Measurements from ENCODE around the gene WWOX. TPM values are rescaled to one million over a fixed set of nuclear protein-coding genes. Genes with fewer than 3 reads are reported as not detected.

The WWOX gene
- total and polyA plus RNA-seq, 2 donors (not counting 1 experiment from before 2014, with no cell fraction given), result 10.5 to 42.3 TPM

DNA sequence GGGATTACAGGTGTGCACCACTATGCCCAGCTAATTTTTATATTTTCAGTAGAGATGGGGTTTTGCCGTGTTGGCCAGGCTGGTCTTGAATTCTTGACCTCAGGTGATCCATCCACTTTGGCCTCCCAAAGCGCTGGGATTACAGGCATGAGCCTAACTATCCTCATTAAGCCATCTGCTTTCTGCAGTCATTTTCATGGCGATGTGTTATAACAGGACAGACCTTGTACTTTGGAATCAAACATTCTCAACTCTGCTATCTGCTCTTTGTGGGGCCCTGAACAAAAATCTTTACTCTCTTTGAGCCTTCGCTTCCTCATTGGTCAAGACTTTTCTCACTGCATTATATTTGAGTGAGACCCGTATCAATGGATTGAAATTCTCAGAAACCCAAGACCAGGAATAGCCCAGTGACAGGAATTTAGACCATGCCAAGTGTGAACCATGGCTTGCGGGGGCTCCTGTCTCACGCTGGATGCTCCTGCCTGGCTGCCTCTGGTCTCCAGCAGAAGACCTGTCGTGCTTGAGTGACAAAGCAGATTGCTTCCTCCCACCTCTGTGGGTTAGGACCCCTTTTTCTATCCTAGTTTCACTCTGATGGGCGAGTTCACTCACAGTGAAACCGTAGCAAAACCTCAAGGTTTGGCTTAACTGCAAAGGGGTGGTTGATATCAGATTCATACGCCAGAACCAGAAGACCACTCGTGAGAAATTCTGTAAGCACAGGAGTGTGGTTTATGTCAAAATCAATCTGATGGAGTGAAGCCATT, 982.0 kb downstream of the WWOX start:
- Histone ChIP-seq H3K27ac (ENCODE audit: low read length in 2 of 2) (no peak overlapping the region), H3K4me2 (replicated peaks; ENCODE audit: low read depth, low read length, poor library complexity, severe bottlenecking) (no peak overlapping the region), H2AFZ (ENCODE audit: insufficient read depth, low read depth, low read length, poor library complexity, severe bottlenecking) (no peak overlapping the region), H4K20me1 (ENCODE audit: control insufficient read depth, insufficient read depth, low read length, poor library complexity, severe bottlenecking) (no peaks in the 10 kb centered on the region), H3K4me1 (ENCODE audit: control insufficient read depth in 2 of 2, insufficient read depth in 2 of 2, low read length in 2 of 2) (peaks cover 3 to 4% of the 10 kb centered on the region in 2 donors), H3K36me3 (replicated peaks in 1 of 2; ENCODE audit: control extremely low read depth in 1 of 2, control insufficient read depth in 1 of 2, extremely low read depth in 1 of 2, insufficient read depth in 2 of 2, low read length in 1 of 2) (no peaks in the 10 kb centered on the region), H3K4me3 (ENCODE audit: control extremely low read depth in 1 of 5, extremely low read depth in 1 of 5, insufficient read depth in 1 of 5, low read depth in 2 of 5, low read length in 4 of 5) (no peak overlapping the region), H3K27me3 (replicated peaks in 1 of 4; ENCODE audit: control extremely low read depth in 1 of 4, control insufficient read depth in 3 of 4, insufficient read depth in 4 of 4, low read length in 3 of 4) (peaks cover 0 to 2% (median 0%) of the 10 kb centered on the region in 4 experiments), H3K9me3 (ENCODE audit: control extremely low read depth in 1 of 3, control insufficient read depth in 2 of 3, insufficient read depth in 1 of 3, low read length in 2 of 3) (no peaks in the 10 kb centered on the region), H3K9ac (ENCODE audit: low read length) (no peak overlapping the region), H3K79me2 (ENCODE audit: control insufficient read depth, insufficient read depth, low read length) (no peaks in the 10 kb centered on the region)
- POLR2A ChIA-PET, result no interaction called here
- DNase-seq, result no peak
- Mint-ChIP-seq H3K27ac (no peak overlapping the region), H3K27me3 (peaks cover 12% of the 10 kb centered on the region), H3K4me1 (peaks cover 9% of the 10 kb centered on the region), H3K9me3 (ENCODE audit: insufficient read depth) (no peaks in the 10 kb centered on the region), H3K4me3 (no peak overlapping the region)
- no peak for TF ChIP-seq EZH2 (IDR thresholded peaks at IDR 0.05; ENCODE audit: borderline replicate concordance, insufficient read depth, low read depth, low read length, poor library complexity, severe bottlenecking)
- TF ChIP-seq, protein P1, sequence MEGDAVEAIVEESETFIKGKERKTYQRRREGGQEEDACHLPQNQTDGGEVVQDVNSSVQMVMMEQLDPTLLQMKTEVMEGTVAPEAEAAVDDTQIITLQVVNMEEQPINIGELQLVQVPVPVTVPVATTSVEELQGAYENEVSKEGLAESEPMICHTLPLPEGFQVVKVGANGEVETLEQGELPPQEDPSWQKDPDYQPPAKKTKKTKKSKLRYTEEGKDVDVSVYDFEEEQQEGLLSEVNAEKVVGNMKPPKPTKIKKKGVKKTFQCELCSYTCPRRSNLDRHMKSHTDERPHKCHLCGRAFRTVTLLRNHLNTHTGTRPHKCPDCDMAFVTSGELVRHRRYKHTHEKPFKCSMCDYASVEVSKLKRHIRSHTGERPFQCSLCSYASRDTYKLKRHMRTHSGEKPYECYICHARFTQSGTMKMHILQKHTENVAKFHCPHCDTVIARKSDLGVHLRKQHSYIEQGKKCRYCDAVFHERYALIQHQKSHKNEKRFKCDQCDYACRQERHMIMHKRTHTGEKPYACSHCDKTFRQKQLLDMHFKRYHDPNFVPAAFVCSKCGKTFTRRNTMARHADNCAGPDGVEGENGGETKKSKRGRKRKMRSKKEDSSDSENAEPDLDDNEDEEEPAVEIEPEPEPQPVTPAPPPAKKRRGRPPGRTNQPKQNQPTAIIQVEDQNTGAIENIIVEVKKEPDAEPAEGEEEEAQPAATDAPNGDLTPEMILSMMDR (IDR thresholded peaks at IDR 0.05), result no peak
- CTCF ChIA-PET, result no interaction called here
- 62% methylated on average over 7 of the region's 12 CpGs for WGBS (ENCODE audit: insufficient coverage)
- intact Hi-C loops (cut with micrococcal nuclease), result no loop called here
- ATAC-seq (ENCODE audit: low read depth), result no peak

DNA sequence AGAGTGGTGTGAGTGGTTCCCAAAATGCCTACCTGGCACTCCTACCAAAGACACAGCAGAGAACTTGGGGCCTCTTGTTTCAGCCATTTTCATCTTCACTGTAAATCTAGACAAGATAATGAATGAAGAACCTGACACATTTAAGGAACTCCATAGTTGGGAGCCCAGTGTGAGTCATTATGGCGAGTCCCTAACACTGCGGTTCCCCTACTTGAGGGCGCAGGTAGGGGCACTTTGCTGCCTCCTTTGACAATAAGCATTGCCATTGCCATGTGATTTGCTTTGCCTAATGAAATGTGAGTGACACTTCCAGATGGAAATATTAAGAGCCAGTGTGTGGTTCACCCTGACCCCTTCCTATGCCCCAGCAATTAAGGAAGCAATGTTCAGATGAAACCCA, 983.5 kb downstream of the WWOX start:
- WGBS (ENCODE audit: insufficient coverage), result 73% methylated on average over 3 of the region's 3 CpGs
- CTCF ChIA-PET, result interaction anchor here (0.6 kb wide), 1 partner anchor 521 kb away, joined by 4 read pairs; no protein-coding TSS in a partner anchor

More for the DNA sequence above, 983.5 kb downstream of the WWOX start:
- Mint-ChIP-seq H3K4me1 (peaks cover 9% of the 10 kb centered on the region), H3K9me3 (ENCODE audit: insufficient read depth) (no peaks in the 10 kb centered on the region), H3K4me3 (no peak overlapping the region), H3K27me3 (peaks cover 12% of the 10 kb centered on the region), H3K27ac (no peak overlapping the region)
- Histone ChIP-seq H3K9ac (ENCODE audit: low read length) (no peak overlapping the region), H3K9me3 (ENCODE audit: control extremely low read depth in 1 of 3, control insufficient read depth in 2 of 3, insufficient read depth in 1 of 3, low read length in 2 of 3) (no peaks in the 10 kb centered on the region), H3K4me2 (replicated peaks; ENCODE audit: low read depth, low read length, poor library complexity, severe bottlenecking) (no peak overlapping the region), H3K4me3 (ENCODE audit: control extremely low read depth in 1 of 5, extremely low read depth in 1 of 5, insufficient read depth in 1 of 5, low read depth in 2 of 5, low read length in 4 of 5) (no peak overlapping the region), H3K4me1 (ENCODE audit: control insufficient read depth in 2 of 2, insufficient read depth in 2 of 2, low read length in 2 of 2) (peaks cover 3 to 4% of the 10 kb centered on the region in 2 donors), H3K36me3 (replicated peaks in 1 of 2; ENCODE audit: control extremely low read depth in 1 of 2, control insufficient read depth in 1 of 2, extremely low read depth in 1 of 2, insufficient read depth in 2 of 2, low read length in 1 of 2) (no peaks in the 10 kb centered on the region), H3K27me3 (replicated peaks in 1 of 4; ENCODE audit: control extremely low read depth in 1 of 4, control insufficient read depth in 3 of 4, insufficient read depth in 4 of 4, low read length in 3 of 4) (no peaks in the 10 kb centered on the region), H3K79me2 (ENCODE audit: control insufficient read depth, insufficient read depth, low read length) (no peaks in the 10 kb centered on the region), H4K20me1 (ENCODE audit: control insufficient read depth, insufficient read depth, low read length, poor library complexity, severe bottlenecking) (no peaks in the 10 kb centered on the region), H3K27ac (ENCODE audit: low read length in 2 of 2) (no peak overlapping the region), H2AFZ (ENCODE audit: insufficient read depth, low read depth, low read length, poor library complexity, severe bottlenecking) (no peak overlapping the region)
- intact Hi-C loops (cut with micrococcal nuclease), result no loop called here
- DNase-seq, result no peak
- ATAC-seq (ENCODE audit: low read depth), result no peak
- TF ChIP-seq EZH2 (IDR thresholded peaks at IDR 0.05; ENCODE audit: borderline replicate concordance, insufficient read depth, low read depth, low read length, poor library complexity, severe bottlenecking), result no peak
- TF ChIP-seq, protein P1 (IDR thresholded peaks at IDR 0.05), result no peak
- POLR2A ChIA-PET, result no interaction called here
